Aorta (tissue), 5 donors: Measurements from ENCODE around the gene LRBA. TPM values are rescaled to one million over a fixed set of nuclear protein-coding genes. Genes with fewer than 3 reads are reported as not detected.

Experiments
- ATAC-seq: fragments of 200-7000 bp; cut with Tn5 transposase; one replicate; pipeline ENCODE4 v1.9.1; 2022; ENCODE audit warnings: moderate library complexity; ENCODE audit not compliant: low FRiP score
- DNase-seq, 2 donors: peaks; one replicate each; pipeline ENCODE4 v3.0.0-alpha.2; 2020
- H3K27ac ChIP-seq, 2 donors: one replicate each; pipeline ENCODE4 v1.5.1; 2013; ENCODE audit warnings: low read length in 2 of 2, mild to moderate bottlenecking in 2 of 2, moderate library complexity in 2 of 2, control low read depth in 1 of 2, inconsistent platforms in 1 of 2, low read depth in 1 of 2
- H3K27me3 ChIP-seq, 2 donors: one replicate each; pipeline ENCODE4 v1.6.1; 2013; ENCODE audit warnings: control low read depth in 1 of 2, low read length in 1 of 2, mild to moderate bottlenecking in 1 of 2, moderate library complexity in 1 of 2; ENCODE audit not compliant: insufficient read depth in 2 of 2, control insufficient read depth in 1 of 2
- H3K36me3 ChIP-seq, 2 donors: one replicate each; pipeline ENCODE4 v1.6.1; 2013; ENCODE audit warnings: control low read depth in 1 of 2, low read length in 1 of 2, mild to moderate bottlenecking in 1 of 2; ENCODE audit not compliant: insufficient read depth in 2 of 2, control insufficient read depth in 1 of 2
- H3K4me1 ChIP-seq, 2 donors: one replicate each; pipeline ENCODE4 v1.6.1; 2013; ENCODE audit warnings: low read length in 2 of 2, control low read depth in 1 of 2, mild to moderate bottlenecking in 1 of 2, moderate library complexity in 1 of 2; ENCODE audit not compliant: insufficient read depth in 2 of 2, control insufficient read depth in 1 of 2
- H3K4me3 ChIP-seq, 2 donors: one replicate each; pipeline ENCODE4 v1.5.1; 2013; ENCODE audit warnings: low read length in 2 of 2, control low read depth in 1 of 2, mild to moderate bottlenecking in 1 of 2
- H3K9me3 ChIP-seq: one replicate; pipeline ENCODE4 v1.6.1; 2013; ENCODE audit warnings: mild to moderate bottlenecking, low read length; ENCODE audit not compliant: control insufficient read depth
- WGBS, 2 donors: extraction: QIAGEN DNeasy Blood & Tissue Kit; methylation state at CpG; one replicate each; pipeline ENCODE4 v1.1.7; 2013; 5-methylcytosine and 5-hydroxymethylcytosine counted together
- intact Hi-C, 2 donors: fragments of 100-400 bp; cut with DNase I; formaldehyde crosslinking; loops; one replicate each; pipeline versions ENCODE4 v1.14.2 to v1.15.0; 2022
- polyA plus RNA-seq, 2 donors: library from polyadenylated mRNA; stranded (reverse); fragments of 200-250 nt; gene quantifications; one replicate each; pipeline ENCODE4 v1.2.3, GENCODE V29; 2013
- total RNA-seq, 2 donors: library from RNA; stranded (reverse); fragmentation: NEBNext Ultra II Directional; extraction: Animal tissue kit (Norgen Biotek cat#: 25700); gene quantifications; one replicate each; pipeline ENCODE4 v1.2.1, GENCODE V29; 2021
- donor health status: healthy with polysubstance abuse.
- donor health status: Bipolar disorder and iron deficiency.
- donor health status: DM: no; HTN: no; CAD: no.
- donor health status: DM: no; HTN: no; CAD: no.
- donor health status: DM: yes; HTN: yes; CAD: no.

LRBA gene
- total and polyA plus RNA-seq, 4 donors, result 4.8 to 34.5 (median 15.4) TPM

- no peaks in the 10 kb centered on the region for H3K36me3 ChIP-seq
- no peak overlapping the region for H3K27ac ChIP-seq
- H3K9me3 ChIP-seq, result no peaks in the 10 kb centered on the region
- WGBS, 2 donors, result 87 to 89% methylated on average over 4 of the region's 4 CpGs
- ATAC-seq, result no peak
- no peak for DNase-seq
- intact Hi-C loops, result no loop called here
- H3K27me3 ChIP-seq, result no peaks in the 10 kb centered on the region
- H3K4me3 ChIP-seq, result no peak overlapping the region
- H3K4me1 ChIP-seq, result no peaks in the 10 kb centered on the region
These were observed 660.8 kb downstream of the LRBA start for GRCh38 chr4:150354214-150354796.

- Histone ChIP-seq H3K4me3 (no peak overlapping the region), H3K9me3 (no peaks in the 10 kb centered on the region), H3K36me3 (no peaks in the 10 kb centered on the region), H3K4me1 (peaks cover 0 to 6% of the 10 kb centered on the region in 2 donors), H3K27ac (no peak overlapping the region), H3K27me3 (no peaks in the 10 kb centered on the region)
- intact Hi-C loops, result no loop called here
- 7 to 10% methylated on average over 2 of the region's 2 CpGs for WGBS, 2 donors
- ATAC-seq (no peak), DNase-seq (no peak)
These were observed 667.0 kb downstream of the LRBA start for GRCh38 chr4:150348079-150348478.

DNA sequence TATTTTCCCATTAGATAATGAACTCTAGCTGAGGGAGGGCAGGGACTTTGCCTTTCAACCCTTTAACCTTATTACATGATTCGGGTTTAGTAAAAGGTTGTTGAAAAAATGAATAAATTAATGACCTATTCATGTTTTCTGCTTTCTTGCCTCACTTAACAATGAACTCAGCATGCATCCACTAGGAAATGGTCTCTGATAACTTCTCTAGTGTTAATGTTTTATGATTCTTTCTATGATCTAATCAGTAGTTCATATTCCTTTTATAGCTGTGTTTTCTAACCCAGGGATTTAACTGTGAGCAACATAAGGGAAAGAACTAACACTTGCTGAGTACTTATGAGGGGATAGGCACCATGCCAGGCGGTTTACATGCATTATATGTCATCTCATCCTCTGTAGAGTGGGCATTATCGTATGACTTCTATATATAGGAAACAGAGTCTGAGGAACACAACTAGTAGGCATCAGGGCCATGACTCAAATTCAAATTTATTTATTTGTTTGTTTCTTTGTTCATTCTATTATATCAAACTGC lies 669.8 kb downstream of the LRBA start:
- ATAC-seq (no peak), DNase-seq (no peak)
- Histone ChIP-seq H3K4me1 (peaks cover 0 to 6% of the 10 kb centered on the region in 2 donors), H3K4me3 (no peak overlapping the region), H3K36me3 (no peaks in the 10 kb centered on the region), H3K9me3 (no peaks in the 10 kb centered on the region), H3K27ac (no peak overlapping the region), H3K27me3 (no peaks in the 10 kb centered on the region)
- 90 to 96% methylated on average over 3 of the region's 3 CpGs for WGBS, 2 donors
- intact Hi-C loops, result no loop called here

DNA sequence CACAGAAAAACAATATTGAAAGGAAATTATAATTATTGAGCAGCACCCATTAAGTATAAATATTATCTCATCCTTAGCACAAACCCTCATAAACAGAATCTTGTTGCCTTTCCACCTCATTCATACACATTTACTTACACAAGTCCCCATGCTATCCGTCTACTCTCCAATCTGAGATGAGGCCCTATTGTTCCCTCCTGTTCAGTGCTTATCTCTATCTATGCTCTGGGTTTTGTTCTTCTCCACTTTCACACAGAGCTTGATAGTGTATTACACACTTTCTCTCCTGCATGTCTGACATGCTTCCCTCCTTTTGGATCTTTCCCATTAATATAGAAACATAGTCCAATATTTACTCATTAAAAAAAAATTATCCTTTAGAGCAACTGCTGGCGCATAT lies 671.3 kb downstream of the LRBA start:
- H3K27me3 ChIP-seq, result no peaks in the 10 kb centered on the region
- no peaks in the 10 kb centered on the region for H3K9me3 ChIP-seq
- H3K27ac ChIP-seq, result no peak overlapping the region
- WGBS, 2 donors, result 95 to 98% methylated on average over 2 of the region's 2 CpGs
- ATAC-seq (no peak), DNase-seq (no peak)
- H3K4me1 ChIP-seq, result peaks cover 0 to 6% of the 10 kb centered on the region in 2 donors
- no peaks in the 10 kb centered on the region for H3K36me3 ChIP-seq
- no peak overlapping the region for H3K4me3 ChIP-seq
- intact Hi-C loops, result no loop called here

DNA sequence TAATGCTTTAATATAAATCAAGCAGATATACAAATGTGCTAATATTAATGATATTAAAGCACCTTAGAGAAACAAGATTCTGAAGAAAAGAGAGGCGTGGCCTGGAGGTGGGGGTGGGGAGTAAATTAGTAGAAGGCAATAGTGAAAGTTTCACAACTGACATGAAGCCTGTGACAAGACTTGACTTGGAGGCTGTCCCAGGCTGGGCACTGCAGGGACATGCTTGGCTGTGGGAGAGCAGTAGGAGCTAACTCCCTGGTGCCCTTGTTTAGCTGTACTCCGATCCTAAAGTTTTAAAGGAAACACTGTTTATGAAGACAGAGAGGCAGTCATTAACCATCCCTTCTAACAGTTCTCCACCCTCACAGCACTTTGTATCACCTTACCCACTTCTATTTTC lies 672.1 kb downstream of the LRBA start:
- Histone ChIP-seq H3K4me1 (peaks cover 0 to 7% of the 10 kb centered on the region in 2 donors), H3K36me3 (no peaks in the 10 kb centered on the region), H3K27ac (no peak overlapping the region), H3K9me3 (no peaks in the 10 kb centered on the region), H3K4me3 (no peak overlapping the region), H3K27me3 (no peaks in the 10 kb centered on the region)
- 36 to 42% methylated on average over 2 of the region's 2 CpGs for WGBS, 2 donors
- intact Hi-C loops, result no loop called here
- DNase-seq, result peak in 1 of 2 donors; percentile 47
- ATAC-seq, result no peak

- Histone ChIP-seq H3K4me1 (peaks cover 0 to 3% of the 10 kb centered on the region in 2 donors), H3K36me3 (no peaks in the 10 kb centered on the region), H3K4me3 (no peak overlapping the region), H3K9me3 (no peaks in the 10 kb centered on the region), H3K27ac (no peak overlapping the region), H3K27me3 (no peaks in the 10 kb centered on the region)
- WGBS, 2 donors, result 31 to 34% methylated on average over 3 of the region's 3 CpGs
- no peak for DNase-seq
- no peak for ATAC-seq
- intact Hi-C loops, result no loop called here
These were observed 677.4 kb downstream of the LRBA start for GRCh38 chr4:150337734-150338133.

- no peak for ATAC-seq
These were observed 678.2 kb downstream of the LRBA start for GRCh38 chr4:150336676-150337412.

GRCh38 chr4:150332961-150333360 lies 682.1 kb downstream of the LRBA start:
- H3K27me3 ChIP-seq, result no peaks in the 10 kb centered on the region
- H3K27ac ChIP-seq, result no peak overlapping the region
- no peaks in the 10 kb centered on the region for H3K9me3 ChIP-seq
- peaks cover 0 to 2% of the 10 kb centered on the region in 2 donors for H3K4me1 ChIP-seq
- intact Hi-C loops, result no loop called here
- DNase-seq, result no peak
- H3K36me3 ChIP-seq, result no peaks in the 10 kb centered on the region
- no peak for ATAC-seq
- no peak overlapping the region for H3K4me3 ChIP-seq

More at GRCh38 chr4:150336676-150337412, 678.2 kb downstream of the LRBA start:
- Histone ChIP-seq H3K36me3 (no peaks in the 10 kb centered on the region), H3K27me3 (no peaks in the 10 kb centered on the region), H3K9me3 (no peaks in the 10 kb centered on the region), H3K4me1 (peaks cover 0 to 3% of the 10 kb centered on the region in 2 donors), H3K4me3 (no peak overlapping the region), H3K27ac (no peak overlapping the region)
- intact Hi-C loops, result no loop called here
- no peak for DNase-seq
- WGBS, 2 donors, result 69 to 74% methylated on average over 5 of the region's 5 CpGs

GRCh38 chr4:150332086-150332485 lies 683.0 kb downstream of the LRBA start:
- ATAC-seq, result no peak

More at GRCh38 chr4:150332086-150332485, 683.0 kb downstream of the LRBA start:
- no peak overlapping the region for H3K27ac ChIP-seq
- no peaks in the 10 kb centered on the region for H3K27me3 ChIP-seq
- H3K36me3 ChIP-seq, result no peaks in the 10 kb centered on the region
- no peak overlapping the region for H3K4me3 ChIP-seq
- DNase-seq, result no peak
- H3K9me3 ChIP-seq, result no peaks in the 10 kb centered on the region
- H3K4me1 ChIP-seq, result no peaks in the 10 kb centered on the region
- intact Hi-C loops, result no loop called here
